ENCODE data around the gene RNASE8. TPM values are rescaled to one million over a fixed set of nuclear protein-coding genes. Genes with fewer than 3 reads are reported as not detected.
A peak's percentile ranks its signal among the peaks of the same experiment; 100 is the strongest.

RNASE8 gene
- total and polyA plus RNA-seq, 12 donors: not detected

DNA sequence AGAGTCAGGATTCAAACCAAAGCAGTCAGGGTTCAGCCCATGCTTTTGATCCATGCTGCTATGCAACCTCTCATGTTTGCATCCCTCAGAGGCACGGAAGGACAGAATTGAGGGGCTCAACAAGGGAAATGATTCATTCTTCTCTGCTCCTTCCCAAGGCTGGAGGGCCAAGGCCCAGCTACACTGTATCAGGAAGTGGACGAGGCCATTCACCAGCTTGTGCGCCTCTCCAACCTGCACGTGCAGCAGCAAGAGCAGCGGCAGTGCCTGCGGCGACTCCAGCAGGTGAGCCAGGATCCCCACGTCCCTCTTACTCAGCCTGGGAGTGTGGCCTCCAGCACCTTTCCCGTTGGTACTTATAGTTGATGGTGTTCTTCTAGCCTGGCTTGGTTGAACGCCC, 21.1 kb downstream of the RNASE8 start:
- H3K27ac ChIP-seq: no peak overlapping the region
- no peaks in the 10 kb centered on the region for H3K9me3 ChIP-seq
- no peak for ATAC-seq
- 87 to 88% methylated on average over 10 of the region's 10 CpGs for WGBS, 2 donors
- no peak for DNase-seq
- peaks cover 0 to 99% (median 75%) of the 10 kb centered on the region in 9 donors for H3K36me3 ChIP-seq
- peaks cover 0 to 4% (median 0%) of the 10 kb centered on the region in 9 donors for H3K4me1 ChIP-seq
- TF ChIP-seq, protein P1, sequence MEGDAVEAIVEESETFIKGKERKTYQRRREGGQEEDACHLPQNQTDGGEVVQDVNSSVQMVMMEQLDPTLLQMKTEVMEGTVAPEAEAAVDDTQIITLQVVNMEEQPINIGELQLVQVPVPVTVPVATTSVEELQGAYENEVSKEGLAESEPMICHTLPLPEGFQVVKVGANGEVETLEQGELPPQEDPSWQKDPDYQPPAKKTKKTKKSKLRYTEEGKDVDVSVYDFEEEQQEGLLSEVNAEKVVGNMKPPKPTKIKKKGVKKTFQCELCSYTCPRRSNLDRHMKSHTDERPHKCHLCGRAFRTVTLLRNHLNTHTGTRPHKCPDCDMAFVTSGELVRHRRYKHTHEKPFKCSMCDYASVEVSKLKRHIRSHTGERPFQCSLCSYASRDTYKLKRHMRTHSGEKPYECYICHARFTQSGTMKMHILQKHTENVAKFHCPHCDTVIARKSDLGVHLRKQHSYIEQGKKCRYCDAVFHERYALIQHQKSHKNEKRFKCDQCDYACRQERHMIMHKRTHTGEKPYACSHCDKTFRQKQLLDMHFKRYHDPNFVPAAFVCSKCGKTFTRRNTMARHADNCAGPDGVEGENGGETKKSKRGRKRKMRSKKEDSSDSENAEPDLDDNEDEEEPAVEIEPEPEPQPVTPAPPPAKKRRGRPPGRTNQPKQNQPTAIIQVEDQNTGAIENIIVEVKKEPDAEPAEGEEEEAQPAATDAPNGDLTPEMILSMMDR (IDR thresholded peaks at IDR 0.05): no peak
- H3K27me3 ChIP-seq: no peaks in the 10 kb centered on the region
- H3K4me3 ChIP-seq: no peak overlapping the region
- intact Hi-C loops (cut with DNase I): no loop called here

DNA sequence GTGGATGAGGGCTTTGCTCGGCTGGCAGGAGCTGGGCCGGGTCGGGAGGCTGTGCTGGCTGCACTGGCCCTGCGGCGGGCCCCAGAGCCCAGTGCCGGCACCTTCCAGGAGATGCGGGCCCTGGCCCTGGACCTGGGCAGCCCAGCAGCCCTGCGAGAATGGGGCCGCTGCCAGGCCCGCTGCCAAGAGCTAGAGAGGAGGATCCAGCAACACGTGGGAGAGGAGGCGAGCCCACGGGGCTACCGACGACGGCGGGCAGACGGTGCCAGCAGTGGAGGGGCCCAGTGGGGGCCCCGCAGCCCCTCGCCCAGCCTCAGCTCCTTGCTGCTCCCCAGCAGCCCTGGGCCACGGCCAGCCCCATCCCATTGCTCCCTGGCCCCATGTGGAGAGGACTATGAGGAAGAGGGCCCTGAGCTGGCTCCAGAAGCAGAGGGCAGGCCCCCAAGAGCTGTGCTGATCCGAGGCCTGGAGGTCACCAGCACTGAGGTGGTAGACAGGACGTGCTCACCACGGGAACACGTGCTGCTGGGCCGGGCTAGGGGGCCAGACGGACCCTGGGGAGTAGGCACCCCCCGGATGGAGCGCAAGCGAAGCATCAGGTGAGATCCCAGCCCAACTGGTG, 24.0 kb downstream of the RNASE8 start:
- intact Hi-C loops (cut with DNase I): no loop called here
- Histone ChIP-seq H3K36me3 (peaks cover 0 to 99% (median 81%) of the 10 kb centered on the region in 9 donors), H3K27ac (no peak overlapping the region), H3K27me3 (no peaks in the 10 kb centered on the region), H3K4me3 (no peak overlapping the region), H3K4me1 (peaks cover 0 to 30% (median 5%) of the 10 kb centered on the region in 9 donors), H3K9me3 (no peaks in the 10 kb centered on the region)
- ATAC-seq (no peak), DNase-seq (no peak)
- WGBS, 2 donors: 88% methylated on average over 30 of the region's 30 CpGs
- TF ChIP-seq, protein P1 (IDR thresholded peaks at IDR 0.05): no peak

DNA sequence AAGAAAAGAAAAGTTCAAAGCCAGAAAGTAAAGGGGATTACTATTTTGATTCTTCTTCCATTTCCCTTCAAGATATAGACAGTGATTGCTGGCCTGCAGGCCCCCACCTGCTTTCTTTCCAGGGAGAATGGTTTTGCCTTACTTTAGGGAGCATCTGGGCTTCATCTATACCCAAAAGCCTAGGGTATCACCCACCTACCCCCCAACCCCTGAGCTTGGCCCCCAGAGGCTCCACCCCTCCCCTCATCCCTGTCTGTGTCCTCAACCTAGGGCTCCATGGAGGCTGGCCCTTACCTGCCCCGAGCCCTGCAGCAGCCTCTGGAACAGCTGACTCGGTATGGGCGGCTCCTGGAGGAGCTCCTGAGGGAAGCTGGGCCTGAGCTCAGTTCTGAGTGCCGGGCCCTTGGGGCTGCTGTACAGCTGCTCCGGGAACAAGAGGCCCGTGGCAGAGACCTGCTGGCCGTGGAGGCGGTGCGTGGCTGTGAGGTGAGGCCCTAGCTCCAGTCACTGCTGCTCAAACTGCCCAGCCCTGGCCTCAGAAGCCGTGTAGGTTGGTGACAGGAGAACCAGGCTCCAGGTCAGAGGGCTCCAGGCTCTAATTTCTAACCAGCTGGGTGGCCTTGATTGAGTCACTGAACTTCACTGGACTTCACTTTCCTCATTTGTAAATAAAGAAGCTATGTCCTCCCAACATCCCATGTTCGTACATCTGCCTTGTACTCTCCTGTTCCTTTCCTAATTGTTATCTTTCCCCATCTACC, 26.1 kb downstream of the RNASE8 start:
- peaks cover 0 to 44% (median 7%) of the 10 kb centered on the region in 9 donors for H3K4me1 ChIP-seq
- 86 to 93% methylated on average over 11 of the region's 11 CpGs for WGBS, 2 donors
- no peaks in the 10 kb centered on the region for H3K9me3 ChIP-seq
- H3K4me3 ChIP-seq: no peak overlapping the region
- ATAC-seq: no peak
- H3K27me3 ChIP-seq: no peaks in the 10 kb centered on the region
- no peak overlapping the region for H3K27ac ChIP-seq
- no peak for DNase-seq
- TF ChIP-seq, protein P1 (IDR thresholded peaks at IDR 0.05): no peak
- peaks cover 0 to 99% (median 63%) of the 10 kb centered on the region in 9 donors for H3K36me3 ChIP-seq
- intact Hi-C loops (cut with DNase I): loop anchor here in 1 of 10 donors (2.0 kb wide), 1 partner anchor 13 kb away; the partner anchor contains the start of gene ARHGEF40

DNA sequence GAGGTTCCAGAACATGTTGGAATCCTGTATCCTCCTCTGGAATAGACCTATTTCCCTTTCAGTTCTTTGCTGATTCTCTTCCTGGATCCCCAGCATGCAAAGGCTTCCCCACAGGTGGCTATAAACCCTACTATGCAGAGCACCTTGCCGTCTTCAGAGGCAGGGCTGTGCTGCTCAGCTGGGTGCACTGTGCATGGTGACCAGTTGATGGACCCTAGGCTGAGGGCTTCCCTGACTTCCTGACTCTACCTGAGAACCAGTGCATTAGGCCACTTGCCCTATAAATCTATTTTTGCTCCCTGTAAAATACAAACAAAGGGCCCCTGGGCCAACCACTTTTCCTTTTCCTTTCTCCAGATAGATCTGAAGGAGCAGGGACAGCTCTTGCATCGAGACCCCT, 26.8 kb downstream of the RNASE8 start:
- H3K4me3 ChIP-seq: no peak overlapping the region
- H3K27ac ChIP-seq: peak overlapping the region in 2 of 10 donors; percentile 25 to 82
- intact Hi-C loops (cut with DNase I): loop anchor here in 1 of 10 donors (2.0 kb wide), 1 partner anchor 14 kb away; the partner anchor contains the start of gene ARHGEF40
- WGBS, 2 donors: 81 to 91% methylated on average over 2 of the region's 2 CpGs
- H3K36me3 ChIP-seq: peaks cover 0 to 99% (median 57%) of the 10 kb centered on the region in 9 donors
- no peaks in the 10 kb centered on the region for H3K9me3 ChIP-seq
- no peaks in the 10 kb centered on the region for H3K27me3 ChIP-seq
- DNase-seq (no peak), ATAC-seq (no peak)
- H3K4me1 ChIP-seq: peaks cover 0 to 44% (median 7%) of the 10 kb centered on the region in 9 donors
- TF ChIP-seq, protein P1 (IDR thresholded peaks at IDR 0.05): no peak
